WTC11 (cell line): Measurements from ENCODE around the gene KRT27.

Experiments used
- ATF2 ChIP-seq: sonication (generic); formaldehyde crosslinking; IDR thresholded peaks from 2 replicates; pipeline ENCODE4 v1.8.1; 2022; ENCODE audit warnings: low read depth, missing genetic modification reagents, borderline replicate concordance
- CTCF ChIP-seq: fragments of 200-600 bp; IDR thresholded peaks from 2 replicates; pipeline ENCODE4 v1.8.0; 2022; ENCODE audit warnings: antibody characterized with exemption
- ERG ChIP-seq: fragments of 250-450 bp; sonication (Bioruptor Pico); IDR thresholded peaks from 2 replicates; pipeline ENCODE4 v1.8.0; 2021; ENCODE audit warnings: mild to moderate bottlenecking
- ETV6 ChIP-seq: sonication (generic); formaldehyde crosslinking; IDR thresholded peaks from 2 replicates; pipeline ENCODE4 v1.8.1; 2022; ENCODE audit warnings: mild to moderate bottlenecking, missing genetic modification reagents
- JAZF1 ChIP-seq: fragments of 250-450 bp; sonication (Bioruptor Pico); IDR thresholded peaks from 2 replicates; pipeline ENCODE4 v1.9.0; 2021; ENCODE audit warnings: moderate library complexity, mild to moderate bottlenecking, inconsistent platforms
- MAX ChIP-seq: sonication (generic); formaldehyde crosslinking; IDR thresholded peaks from 2 replicates; pipeline ENCODE4 v1.8.0; 2022; ENCODE audit warnings: mild to moderate bottlenecking, missing genetic modification reagents
- NR2C2 ChIP-seq: sonication (generic); formaldehyde crosslinking; IDR thresholded peaks from 2 replicates; pipeline ENCODE4 v1.8.0; 2022; ENCODE audit warnings: mild to moderate bottlenecking, missing genetic modification reagents
- PREB ChIP-seq: sonication (generic); formaldehyde crosslinking; IDR thresholded peaks from 2 replicates; pipeline ENCODE4 v1.8.1; 2022; ENCODE audit warnings: mild to moderate bottlenecking, missing genetic modification reagents, moderate library complexity, borderline replicate concordance
- TCF7 ChIP-seq: sonication (generic); formaldehyde crosslinking; IDR thresholded peaks from 2 replicates; pipeline ENCODE4 v1.8.0; 2022; ENCODE audit warnings: mild to moderate bottlenecking, low read depth, missing genetic modification reagents, moderate library complexity
- ZNF219 ChIP-seq: sonication (generic); formaldehyde crosslinking; IDR thresholded peaks from 2 replicates; pipeline ENCODE4 v1.8.0; 2023; ENCODE audit warnings: missing genetic modification reagents, mild to moderate bottlenecking, borderline replicate concordance

GRCh38 chr17:40830085-40830776 lies 47.9 kb upstream of the KRT27 start:
- no peak for TF ChIP-seq PREB (CRISPR knock-in tag)
- no peak for TF ChIP-seq TCF7 (CRISPR knock-in tag)
- TF ChIP-seq CTCF = no peak
- no peak for TF ChIP-seq ERG (CRISPR knock-in tag)
- no peak for TF ChIP-seq NR2C2
- no peak for TF ChIP-seq ZNF219 (CRISPR knock-in tag)
- no peak for TF ChIP-seq MAX (CRISPR knock-in tag)
- TF ChIP-seq ATF2 = no peak
- no peak for TF ChIP-seq JAZF1 (CRISPR knock-in tag)
- no peak for TF ChIP-seq ETV6 (CRISPR knock-in tag)
